GM23338 (cell line): ENCODE data around the gene METTL26.

Experiments used
- CTCF ChIP-seq, 2 experiments: fragments of 200-600 bp in 1 of 2; sonication (generic) in 1 of 2; conservative IDR thresholded peaks; 2 replicates each; pipeline versions ENCODE4 v1.5.1 to v1.6.1; 2016 to 2017; ENCODE audit warnings: antibody characterized with exemption in 2 of 2, low read depth in 2 of 2, mild to moderate bottlenecking in 2 of 2, moderate library complexity in 1 of 2
- EZH2 ChIP-seq: fragments of 200-600 bp; sonication (generic); IDR thresholded peaks from one replicate; pipeline ENCODE4 v1.8.0; 2017; ENCODE audit warnings: antibody characterized with exemption, mild to moderate bottlenecking, low read depth; ENCODE audit not compliant: unreplicated experiment
- POLR2AphosphoS5 ChIP-seq: IDR thresholded peaks from 2 replicates; pipeline ENCODE4 v1.6.1; 2016; ENCODE audit warnings: antibody characterized with exemption, low read depth
- REST ChIP-seq: IDR thresholded peaks from one replicate; pipeline ENCODE4 v1.6.1; 2018; ENCODE audit warnings: antibody characterized with exemption; ENCODE audit not compliant: unreplicated experiment
- STAT1 ChIP-seq: IDR thresholded peaks from one replicate; pipeline ENCODE4 v1.6.1; 2016; ENCODE audit warnings: antibody characterized with exemption; ENCODE audit not compliant: unreplicated experiment

GRCh38 chr16:625117-625976, 10.8 kb downstream of the METTL26 start:
- TF ChIP-seq POLR2AphosphoS5 (no peak), CTCF (conservative IDR thresholded peaks at IDR 0.05; ENCODE audit: low read depth in 2 of 2) (no peak), STAT1 (no peak), REST (no peak), EZH2 (no peak)
